Activated T-cell treated with anti-CD3 and anti-CD28 coated beads, Interleukin-2, amount 50 U/mL, for 4 hours (primary cell): ENCODE results near the gene CEACAM1. TPM values are rescaled to one million over a fixed set of nuclear protein-coding genes. Genes with fewer than 3 reads are reported as not detected.
"Not testable (repeated sequence)": the region's sequence is repeated elsewhere in the genome, so short reads cannot be mapped to it uniquely, and the experiment has no call there.

ENCODE experiments used
- ATAC-seq, 2 donors: fragments of 200-7000 bp; cut with Tn5 transposase; one replicate each; pipeline ENCODE4 v1.10.0; 2021
- DNase-seq: peaks from one replicate; pipeline ENCODE4 v3.0.0-alpha.2; 2020
- H3K27me3 Mint-ChIP-seq: one replicate; pipeline ENCODE4 v1.8.0; 2021; ENCODE audit warnings: low read depth, mixed read lengths
- H3K36me3 Mint-ChIP-seq: one replicate; pipeline ENCODE4 v1.8.0; 2022; ENCODE audit warnings: mixed read lengths; ENCODE audit not compliant: insufficient read depth
- H3K4me1 Mint-ChIP-seq: one replicate; pipeline ENCODE4 v1.8.0; 2021; ENCODE audit warnings: low read depth, mixed read lengths
- H3K4me3 Mint-ChIP-seq: one replicate; pipeline ENCODE4 v1.8.0; 2021; ENCODE audit warnings: mild to moderate bottlenecking, moderate library complexity, mixed read lengths
- H3K9me3 Mint-ChIP-seq: one replicate; pipeline ENCODE4 v1.8.0; 2021; ENCODE audit warnings: mixed read lengths
- total RNA-seq, 3 donors: library from RNA; stranded (reverse); gene quantifications; one replicate each; pipeline ENCODE4 v1.2.1, GENCODE V29; 2021

Gene CEACAM1
- total RNA-seq, 3 donors from 2014 or later: 0.30 to 0.43 (median 0.40) TPM

DNA sequence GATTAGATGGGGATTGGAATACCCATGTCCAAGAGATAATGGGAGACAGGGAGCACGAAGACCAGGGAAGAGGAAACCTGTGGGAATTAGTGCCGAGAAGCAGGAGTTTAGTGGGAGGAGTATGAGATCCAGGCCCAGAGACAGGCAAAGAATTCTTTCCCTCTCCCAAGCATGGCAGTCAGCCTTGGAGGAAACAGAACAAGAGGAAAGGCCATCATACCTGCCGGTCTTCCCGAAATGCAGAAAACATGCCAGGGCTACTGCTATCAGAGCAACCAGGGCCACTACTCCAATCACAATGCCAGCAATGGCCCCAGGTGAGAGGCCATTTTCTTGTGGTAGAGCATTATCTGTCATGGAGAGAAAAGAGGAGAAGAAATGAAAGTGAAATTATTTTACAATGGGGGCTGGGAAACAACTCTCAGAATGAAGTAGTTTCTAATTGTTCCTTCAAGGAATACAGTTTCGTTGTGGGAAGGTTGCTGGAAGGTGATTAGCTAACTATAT is 16.1 kb downstream of the CEACAM1 start:
- Mint-ChIP-seq H3K4me3 (no peak overlapping the region), H3K36me3 (peaks cover 14% of the 10 kb centered on the region), H3K27me3 (no peaks in the 10 kb centered on the region), H3K9me3 (no peaks in the 10 kb centered on the region), H3K4me1 (peaks cover 21% of the 10 kb centered on the region)
- ATAC-seq (no peak), DNase-seq (no peak)

DNA sequence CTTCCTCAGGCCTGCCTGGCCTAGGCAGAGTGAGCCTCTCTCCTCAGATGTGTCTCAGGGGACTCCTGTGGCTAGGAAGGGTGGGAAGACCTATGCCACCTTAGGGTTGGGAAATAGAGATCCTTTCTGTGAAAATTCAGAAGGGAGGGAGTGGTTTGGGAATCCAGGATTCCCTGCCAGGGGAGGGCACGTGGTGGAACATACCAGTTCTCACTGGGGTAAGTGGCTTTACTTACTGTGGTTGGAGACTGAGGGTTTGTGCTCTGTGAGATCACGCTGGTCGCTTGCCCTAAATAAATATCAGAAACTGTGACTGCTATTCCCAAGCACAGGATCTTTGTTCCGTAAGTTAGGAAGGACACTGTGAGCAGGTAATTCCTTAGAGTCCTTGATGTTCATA is 16.9 kb downstream of the CEACAM1 start:
- peaks cover 21% of the 10 kb centered on the region for H3K4me1 Mint-ChIP-seq
- ATAC-seq (no peak), DNase-seq (no peak)
- no peak overlapping the region for H3K4me3 Mint-ChIP-seq
- no peaks in the 10 kb centered on the region for H3K27me3 Mint-ChIP-seq
- peaks cover 14% of the 10 kb centered on the region for H3K36me3 Mint-ChIP-seq
- no peaks in the 10 kb centered on the region for H3K9me3 Mint-ChIP-seq

DNA sequence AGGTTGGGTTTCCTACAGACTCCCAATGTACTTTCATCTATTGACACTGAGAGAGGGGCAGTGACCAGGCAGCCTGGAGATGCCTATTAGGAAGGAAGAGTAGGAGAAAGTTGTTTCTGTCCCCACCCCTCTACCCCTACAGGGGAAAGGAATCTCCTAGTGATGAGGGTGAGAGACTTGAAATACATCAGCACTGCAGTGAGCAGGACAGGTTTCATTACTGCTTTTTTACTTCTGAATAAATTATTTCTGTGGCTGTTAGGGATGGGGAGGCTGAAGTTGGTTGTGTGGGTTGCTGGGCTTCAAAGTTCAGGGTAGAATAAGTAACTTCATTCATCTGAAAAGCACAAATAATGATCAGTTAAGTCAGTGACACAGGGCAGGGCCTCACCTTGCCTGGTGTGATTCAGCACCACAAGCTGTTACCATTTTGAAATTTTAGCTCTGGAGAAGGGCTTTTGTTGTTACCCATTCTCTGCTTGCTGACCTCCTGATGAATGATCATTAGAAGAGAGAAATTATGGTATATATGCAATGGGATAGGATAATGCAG is 19.3 kb downstream of the CEACAM1 start:
- no peak for DNase-seq
- peaks cover 20% of the 10 kb centered on the region for H3K4me1 Mint-ChIP-seq
- H3K36me3 Mint-ChIP-seq: peaks cover 14% of the 10 kb centered on the region
- no peaks in the 10 kb centered on the region for H3K27me3 Mint-ChIP-seq
- no peak for ATAC-seq
- no peaks in the 10 kb centered on the region for H3K9me3 Mint-ChIP-seq
- H3K4me3 Mint-ChIP-seq: no peak overlapping the region

DNA sequence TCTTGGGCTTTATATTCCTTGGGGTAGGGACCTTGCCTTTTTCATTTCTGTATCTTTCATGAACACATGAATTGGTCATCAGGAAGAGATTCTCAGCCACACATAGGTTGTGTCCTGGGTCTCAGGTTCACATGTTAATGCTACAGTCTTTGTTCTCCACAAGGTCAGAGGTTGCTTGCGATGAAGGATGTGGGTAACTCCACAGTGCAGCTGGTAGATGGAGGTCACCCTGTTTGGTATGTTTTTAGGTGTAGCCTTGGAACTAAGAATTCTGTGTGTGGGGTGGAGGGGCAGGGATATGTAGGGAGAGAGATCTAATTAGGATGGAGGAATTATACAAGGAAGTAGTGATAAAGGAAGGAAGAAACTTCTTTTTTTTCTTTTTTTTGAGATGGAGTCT is 23.2 kb downstream of the CEACAM1 start:
- Mint-ChIP-seq H3K4me1 (peaks cover 13% of the 10 kb centered on the region), H3K36me3 (no peaks in the 10 kb centered on the region), H3K9me3 (no peaks in the 10 kb centered on the region), H3K27me3 (no peaks in the 10 kb centered on the region), H3K4me3 (no peak overlapping the region)
- DNase-seq: no peak
- ATAC-seq: no peak

DNA sequence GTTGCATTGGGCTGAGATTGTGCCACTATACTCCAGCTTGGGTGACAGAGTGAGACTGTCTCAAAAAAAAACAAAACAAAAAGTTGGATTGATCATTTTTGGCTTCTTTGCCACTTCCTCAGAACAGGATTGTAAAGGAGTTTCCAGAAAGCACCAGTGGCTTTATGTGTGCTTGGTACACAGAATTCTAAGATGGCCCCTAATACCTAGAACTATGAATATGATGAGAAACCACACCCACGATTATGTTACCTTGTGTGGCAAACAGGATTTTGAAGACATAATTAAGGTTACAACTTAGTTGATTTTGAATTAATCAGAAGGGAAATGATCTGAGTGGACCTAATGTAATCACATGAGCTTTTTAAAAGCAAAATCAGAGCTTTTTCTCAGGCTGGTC is 26.5 kb downstream of the CEACAM1 start:
- Mint-ChIP-seq H3K27me3 (no peaks in the 10 kb centered on the region), H3K9me3 (no peaks in the 10 kb centered on the region), H3K4me1 (peaks cover 18% of the 10 kb centered on the region), H3K36me3 (no peaks in the 10 kb centered on the region), H3K4me3 (no peak overlapping the region)
- no peak for ATAC-seq
- DNase-seq: no peak

DNA sequence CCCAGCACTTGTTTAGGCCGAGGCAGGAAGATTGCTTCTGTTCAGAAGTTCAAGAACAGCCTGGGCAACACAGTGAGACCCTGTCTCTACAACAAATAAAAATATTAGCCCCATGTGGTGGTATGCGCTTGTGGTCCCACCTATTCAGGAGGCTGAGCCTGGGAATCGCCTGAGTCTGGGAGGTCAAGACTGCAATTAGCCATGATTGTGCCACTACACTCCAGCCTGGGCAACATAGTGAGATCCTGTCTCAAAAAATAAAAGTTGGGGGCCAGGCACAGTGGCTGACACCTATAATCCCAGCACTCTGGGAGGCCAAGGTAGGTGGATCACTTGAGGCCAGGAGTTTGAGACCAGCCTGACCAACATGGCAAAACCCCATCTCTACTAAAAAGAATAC is 27.0 kb downstream of the CEACAM1 start:
- not testable (repeated sequence) for H3K27me3 Mint-ChIP-seq, ATAC-seq, H3K36me3 Mint-ChIP-seq, DNase-seq, H3K9me3 Mint-ChIP-seq, H3K4me3 Mint-ChIP-seq
- H3K4me1 Mint-ChIP-seq: peaks cover 18% of the 10 kb centered on the region

DNA sequence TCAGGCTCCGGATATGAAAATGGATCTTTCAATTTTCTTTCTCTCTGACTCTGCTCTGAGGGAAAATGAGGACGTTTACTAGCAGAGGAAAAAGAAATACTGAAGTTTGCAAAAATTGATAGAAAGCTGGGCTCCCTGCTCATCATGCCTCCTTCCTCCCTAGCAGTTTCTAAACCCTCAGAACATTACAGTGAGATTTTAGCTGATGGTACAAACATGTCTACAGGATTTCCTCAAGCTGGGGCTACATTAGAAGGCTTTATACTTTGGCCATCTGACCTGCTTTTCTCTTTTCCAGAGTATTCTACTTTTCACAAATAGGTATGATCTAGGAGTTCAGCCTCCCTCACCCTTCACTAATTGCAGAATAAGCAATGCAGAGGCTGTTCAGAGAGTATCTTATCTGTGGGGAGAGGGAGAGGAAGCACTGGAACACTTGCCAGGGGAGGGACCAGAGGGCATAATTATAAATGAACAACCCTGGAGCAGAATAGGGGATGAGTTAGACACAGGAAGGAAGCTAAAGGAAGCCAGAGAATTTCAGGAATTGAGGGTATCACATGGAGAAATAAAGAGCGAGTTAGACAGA is 30.0 kb downstream of the CEACAM1 start:
- no peak for DNase-seq
- no peaks in the 10 kb centered on the region for H3K27me3 Mint-ChIP-seq
- ATAC-seq: no peak
- peaks cover 13% of the 10 kb centered on the region for H3K4me1 Mint-ChIP-seq
- no peaks in the 10 kb centered on the region for H3K9me3 Mint-ChIP-seq
- no peaks in the 10 kb centered on the region for H3K36me3 Mint-ChIP-seq
- no peak overlapping the region for H3K4me3 Mint-ChIP-seq

DNA sequence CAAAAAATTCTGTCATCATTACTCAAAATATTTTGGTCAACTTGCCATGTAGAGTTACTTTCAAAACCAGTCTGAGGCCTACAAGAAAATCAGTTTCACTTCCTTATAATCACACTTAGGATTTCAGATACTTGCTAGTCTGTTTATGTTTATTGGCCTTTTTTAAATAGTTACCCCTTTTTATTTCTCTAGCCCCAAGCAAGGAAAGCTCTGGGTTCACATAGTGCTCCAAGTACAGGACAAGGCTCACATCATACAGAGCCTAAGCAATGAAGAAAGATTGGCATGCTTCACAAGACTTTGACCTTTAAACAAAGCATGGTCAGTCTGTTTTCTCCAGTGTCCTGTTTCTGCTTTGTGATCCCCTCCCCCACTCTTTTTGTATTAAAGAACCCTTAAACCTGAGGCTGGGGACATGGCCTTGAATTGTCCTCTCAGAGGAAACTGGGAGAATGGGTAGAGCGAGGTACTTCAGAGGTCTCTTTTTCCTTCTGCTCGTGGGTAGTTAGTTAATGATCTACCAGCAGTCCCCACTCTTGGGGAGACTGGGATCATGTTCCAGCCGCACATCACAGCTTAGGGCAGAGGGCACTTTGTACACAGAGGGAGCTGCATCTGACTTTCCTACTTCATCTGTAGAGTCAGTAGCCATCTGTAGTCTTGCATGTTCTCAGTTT is 30.7 kb downstream of the CEACAM1 start:
- no peaks in the 10 kb centered on the region for H3K9me3 Mint-ChIP-seq
- no peaks in the 10 kb centered on the region for H3K27me3 Mint-ChIP-seq
- no peak for DNase-seq
- no peak overlapping the region for H3K4me3 Mint-ChIP-seq
- no peaks in the 10 kb centered on the region for H3K36me3 Mint-ChIP-seq
- peaks cover 13% of the 10 kb centered on the region for H3K4me1 Mint-ChIP-seq
- ATAC-seq: no peak

DNA sequence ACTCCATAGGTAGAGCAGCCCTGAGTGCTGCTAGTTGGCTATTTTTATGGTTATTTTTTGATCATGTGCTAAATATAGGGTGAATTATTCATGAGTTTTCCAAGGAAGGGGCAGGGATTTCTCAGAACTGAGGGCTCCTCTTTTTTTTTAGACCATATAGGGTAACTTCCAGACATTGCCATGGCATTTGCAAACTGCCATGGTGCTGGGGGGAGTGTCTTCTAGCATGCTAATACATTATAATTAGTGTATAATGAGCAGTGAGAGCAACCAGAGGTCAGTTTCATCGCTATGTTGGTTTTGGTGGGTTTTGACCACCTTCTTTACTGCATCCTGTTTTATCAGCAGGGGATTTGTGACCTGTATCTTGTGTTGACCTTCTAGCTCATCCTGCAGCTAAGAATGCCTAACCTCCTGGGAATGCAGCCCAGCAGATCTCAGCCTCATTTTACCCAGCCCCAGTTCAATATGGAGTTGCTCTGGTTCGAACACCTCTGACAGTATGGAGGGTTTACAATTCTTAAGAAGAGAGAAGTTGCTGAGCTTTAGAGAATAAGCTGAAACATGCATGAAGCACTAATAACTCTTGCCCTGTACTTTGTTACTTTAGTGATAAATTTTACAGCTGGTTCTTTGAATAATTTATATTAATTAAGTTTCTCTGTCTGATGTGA is 31.7 kb downstream of the CEACAM1 start:
- Mint-ChIP-seq H3K36me3 (no peaks in the 10 kb centered on the region), H3K27me3 (no peaks in the 10 kb centered on the region), H3K4me1 (peaks cover 7% of the 10 kb centered on the region), H3K9me3 (no peaks in the 10 kb centered on the region), H3K4me3 (no peak overlapping the region)
- no peak for DNase-seq
- no peak for ATAC-seq

DNA sequence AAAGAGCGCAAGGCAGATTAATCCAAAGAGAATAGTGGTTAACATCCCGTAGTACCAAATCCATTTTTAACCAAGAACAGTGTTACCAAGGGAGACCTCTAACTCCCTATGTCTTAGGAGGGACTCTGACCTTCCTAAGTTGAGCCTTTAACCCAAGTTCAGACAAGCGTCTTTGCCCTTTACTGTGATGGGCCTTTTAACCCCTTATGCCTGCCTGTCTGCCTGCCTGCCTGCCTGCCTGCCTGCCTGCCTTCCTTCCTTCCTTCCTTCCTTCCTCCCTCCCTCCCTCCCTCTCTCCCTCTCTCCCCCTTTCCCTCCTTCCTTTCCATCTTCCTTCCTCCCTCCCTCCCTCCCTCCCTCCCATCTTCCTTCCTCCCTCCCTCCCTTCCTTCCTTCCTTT is 32.6 kb downstream of the CEACAM1 start:
- H3K9me3 Mint-ChIP-seq: no peaks in the 10 kb centered on the region
- H3K4me1 Mint-ChIP-seq: peaks cover 7% of the 10 kb centered on the region
- H3K36me3 Mint-ChIP-seq: no peaks in the 10 kb centered on the region
- no peak overlapping the region for H3K4me3 Mint-ChIP-seq
- DNase-seq (no peak), ATAC-seq (no peak)
- H3K27me3 Mint-ChIP-seq: no peaks in the 10 kb centered on the region

DNA sequence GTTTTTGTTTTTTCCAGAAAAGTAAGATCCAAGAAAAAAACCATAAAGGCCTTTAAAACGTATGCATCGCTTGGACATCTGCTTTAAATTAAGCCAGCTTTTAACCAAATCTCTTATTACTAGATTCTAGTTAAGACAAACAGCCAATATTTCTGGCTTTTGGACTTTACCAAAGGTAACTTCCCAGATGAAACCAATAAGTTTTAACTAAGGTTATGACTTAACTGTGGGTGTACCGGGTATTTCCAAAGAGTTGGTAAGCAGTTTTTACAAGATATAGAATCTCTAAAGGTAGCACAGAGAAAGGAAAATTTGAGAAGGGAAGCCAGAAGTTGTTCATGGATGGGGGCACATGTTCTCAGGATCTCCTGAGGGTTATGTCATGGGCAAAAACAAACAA is 34.0 kb downstream of the CEACAM1 start:
- H3K9me3 Mint-ChIP-seq: no peaks in the 10 kb centered on the region
- H3K27me3 Mint-ChIP-seq: no peaks in the 10 kb centered on the region
- no peak for DNase-seq
- H3K4me1 Mint-ChIP-seq: peaks cover 7% of the 10 kb centered on the region
- H3K36me3 Mint-ChIP-seq: no peaks in the 10 kb centered on the region
- ATAC-seq: no peak
- no peak overlapping the region for H3K4me3 Mint-ChIP-seq

DNA sequence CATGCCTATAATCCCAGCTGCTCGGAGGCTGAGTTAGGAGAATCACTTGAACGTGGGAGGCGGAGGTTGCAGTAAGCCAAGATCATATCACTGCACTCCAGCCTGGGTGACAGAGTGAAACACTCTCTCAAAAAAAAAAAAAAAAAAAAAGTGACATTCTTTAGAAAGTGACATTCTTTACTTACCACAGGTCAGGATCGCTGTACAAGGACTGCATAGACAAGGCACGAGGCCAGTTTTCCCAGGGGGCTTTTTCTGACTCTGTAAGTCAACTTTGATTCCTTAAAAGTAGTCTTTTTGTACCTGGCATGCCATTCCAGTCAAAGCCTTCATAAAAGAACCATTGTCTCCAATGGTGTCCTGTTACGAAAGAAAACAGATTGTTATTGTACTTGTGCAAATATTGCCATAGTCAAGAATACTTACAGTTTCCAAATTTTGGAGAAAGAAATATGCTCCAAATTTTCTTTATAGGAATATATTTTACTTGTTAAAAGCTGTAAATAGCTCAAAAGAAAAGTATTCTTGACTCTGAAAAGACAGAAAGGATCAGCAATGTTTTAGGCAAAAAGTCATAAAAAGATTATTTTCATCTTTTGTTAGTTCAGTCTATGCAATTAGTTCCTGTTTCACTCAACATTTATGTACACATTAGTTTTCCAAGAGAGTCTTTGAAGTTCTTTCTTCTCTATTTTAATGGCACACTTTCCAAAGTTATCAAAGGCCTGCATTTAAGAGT is 39.3 kb downstream of the CEACAM1 start:
- DNase-seq (no peak), ATAC-seq (no peak)
- H3K36me3 Mint-ChIP-seq: no peaks in the 10 kb centered on the region
- H3K4me1 Mint-ChIP-seq: peaks cover 5% of the 10 kb centered on the region
- H3K27me3 Mint-ChIP-seq: no peaks in the 10 kb centered on the region
- H3K4me3 Mint-ChIP-seq: no peak overlapping the region
- no peaks in the 10 kb centered on the region for H3K9me3 Mint-ChIP-seq

DNA sequence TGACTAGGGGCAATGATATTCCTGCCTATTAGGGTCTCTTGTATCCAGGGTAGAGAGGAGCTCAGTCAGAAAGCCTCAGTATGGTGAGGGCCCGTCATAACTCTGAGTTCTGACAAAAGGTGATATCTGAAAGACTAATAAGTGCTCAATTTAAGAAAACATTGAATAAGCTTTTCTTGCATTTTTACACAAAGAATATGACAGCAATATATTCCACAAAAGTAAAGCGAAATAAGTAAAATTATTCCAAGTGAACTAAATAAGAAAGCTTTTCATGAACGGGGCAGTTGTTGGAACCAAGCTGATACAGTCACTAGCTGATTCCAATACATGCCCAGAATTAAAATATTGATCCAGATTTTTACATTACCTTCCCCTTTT is 40.5 kb downstream of the CEACAM1 start:
- Mint-ChIP-seq H3K36me3 (no peaks in the 10 kb centered on the region), H3K27me3 (no peaks in the 10 kb centered on the region), H3K4me3 (no peak overlapping the region), H3K9me3 (no peaks in the 10 kb centered on the region), H3K4me1 (peaks cover 5% of the 10 kb centered on the region)
- DNase-seq (no peak), ATAC-seq (no peak)

DNA sequence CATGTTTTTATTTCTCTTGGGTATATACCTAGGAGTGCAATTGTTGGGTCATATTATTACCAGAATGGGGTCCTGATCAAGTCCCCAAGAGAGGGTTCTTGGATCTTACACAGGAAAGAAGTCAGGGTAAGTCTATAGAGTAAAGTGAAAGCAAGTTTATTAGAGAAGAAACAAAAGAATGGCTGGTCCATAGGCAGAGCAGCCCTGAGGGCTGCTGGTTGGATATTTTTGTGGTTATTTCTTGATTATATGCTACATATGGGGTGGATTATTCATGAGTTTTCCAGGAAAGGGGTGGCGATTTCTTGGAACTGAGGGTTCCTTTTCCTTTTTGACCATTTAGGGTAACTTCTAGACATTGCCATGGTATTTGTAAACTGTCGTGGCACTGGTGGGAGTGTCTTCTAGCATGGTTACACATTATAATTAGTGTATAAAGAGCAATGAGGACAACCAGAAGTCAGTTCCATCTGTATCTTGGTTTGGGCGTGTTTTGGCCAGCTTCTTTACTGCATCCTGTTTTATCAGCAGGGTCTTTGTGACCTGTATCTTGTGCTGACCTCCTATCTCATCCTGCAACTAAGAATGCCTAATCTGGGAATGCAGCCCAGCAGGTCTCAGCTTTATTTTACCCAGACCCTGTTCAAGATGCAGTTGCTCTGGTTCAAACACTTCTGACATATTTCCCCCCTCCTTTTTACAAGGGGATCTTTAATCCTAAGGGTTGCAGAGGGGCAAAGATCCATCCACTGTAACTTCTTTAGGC is 41.1 kb downstream of the CEACAM1 start:
- ATAC-seq: no peak
- Mint-ChIP-seq H3K4me3 (no peak overlapping the region), H3K4me1 (peaks cover 5% of the 10 kb centered on the region), H3K27me3 (no peaks in the 10 kb centered on the region), H3K9me3 (no peaks in the 10 kb centered on the region), H3K36me3 (no peaks in the 10 kb centered on the region)
- DNase-seq: no peak
